Measurements from ENCODE around the gene KCNJ5.

DNA sequence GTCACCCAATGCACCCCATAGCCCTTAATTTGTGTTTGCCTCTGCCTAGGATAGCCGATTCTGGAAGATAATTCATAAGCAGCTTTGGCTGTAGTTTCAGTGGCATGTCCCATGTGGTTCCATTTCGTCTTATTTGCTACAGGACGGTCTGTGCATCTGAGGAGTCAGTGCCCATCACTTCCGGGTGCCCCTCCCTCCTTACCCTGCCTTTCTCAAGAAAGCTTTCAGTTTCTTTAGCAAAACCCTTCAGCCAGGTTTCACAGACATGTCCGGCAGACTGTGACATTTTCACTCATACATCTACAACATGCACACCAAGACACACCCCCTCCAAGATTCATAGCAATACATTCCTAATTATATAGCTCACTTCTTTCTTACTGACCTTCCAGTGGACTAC, 37.2 kb downstream of the KCNJ5 start:
- no peak for TF ChIP-seq EP300 (IDR thresholded peaks at IDR 0.05)
- no peak for TF ChIP-seq POLR2AphosphoS5 (IDR thresholded peaks at IDR 0.05)
